ENCODE measurements around the gene RAB43. TPM values are rescaled to one million over a fixed set of nuclear protein-coding genes. Genes with fewer than 3 reads are reported as not detected.
"Not testable (repeated sequence)": the region's sequence is repeated elsewhere in the genome, so short reads cannot be mapped to it uniquely, and the experiment has no call there.

RAB43 gene
- total and polyA plus RNA-seq, 7 experiments from 2014 or later = 27.2 to 122 (median 59.4) TPM

- H3K4me1 Mint-ChIP-seq = peaks cover 2 to 28% (median 15%) of the 10 kb centered on the region in 7 donors
- H3K36me3 ChIP-seq (ENCODE audit: control insufficient read depth in 2 of 3, insufficient read depth in 3 of 3, low read length in 3 of 3) = no peaks in the 10 kb centered on the region
- peaks cover 0 to 5% (median 0%) of the 10 kb centered on the region in 5 donors for H3K27me3 Mint-ChIP-seq
- H3K9me3 ChIP-seq (ENCODE audit: control insufficient read depth in 2 of 3, low read length in 3 of 3) = no peaks in the 10 kb centered on the region
- intact Hi-C loops (cut with micrococcal nuclease) = no loop called here
- H3K4me3 ChIP-seq (ENCODE audit: low read length) = no peak overlapping the region
- ATAC-seq = no peak
- CTCF ChIA-PET = interaction anchor here (0.6 to 1.4 kb wide), 2 partner anchors 36 to 275 kb away, joined by 3 read pairs; no protein-coding TSS in a partner anchor
- no peak overlapping the region for H3K27ac ChIP-seq (ENCODE audit: low read depth, low read length)
- peak overlapping the region in 2 of 9 donors; percentile 45 to 66 for H3K27ac Mint-ChIP-seq
- POLR2A ChIA-PET = interaction anchor here (0.6 to 6.5 kb wide), 6 partner anchors 31 to 204 kb away, joined by 3 to 42 read pairs (median 3); partner anchors contain the start of gene RAB43
- H3K27me3 ChIP-seq (ENCODE audit: control insufficient read depth in 2 of 2, insufficient read depth in 2 of 2, low read length in 2 of 2) = no peaks in the 10 kb centered on the region
- H3K9me3 Mint-ChIP-seq = no peaks in the 10 kb centered on the region
- H3K4me1 ChIP-seq (ENCODE audit: control insufficient read depth in 2 of 2, insufficient read depth in 2 of 2, low read length in 2 of 2) = no peaks in the 10 kb centered on the region
- DNase-seq = no peak
- peak overlapping the region in 2 of 10 donors; percentile 18 to 69 for H3K4me3 Mint-ChIP-seq
- peaks cover 0 to 3% (median 0%) of the 10 kb centered on the region in 5 donors for H3K36me3 Mint-ChIP-seq
Measured at GRCh38 chr3:129070086-129070885, 51.3 kb downstream of the RAB43 start.

DNA sequence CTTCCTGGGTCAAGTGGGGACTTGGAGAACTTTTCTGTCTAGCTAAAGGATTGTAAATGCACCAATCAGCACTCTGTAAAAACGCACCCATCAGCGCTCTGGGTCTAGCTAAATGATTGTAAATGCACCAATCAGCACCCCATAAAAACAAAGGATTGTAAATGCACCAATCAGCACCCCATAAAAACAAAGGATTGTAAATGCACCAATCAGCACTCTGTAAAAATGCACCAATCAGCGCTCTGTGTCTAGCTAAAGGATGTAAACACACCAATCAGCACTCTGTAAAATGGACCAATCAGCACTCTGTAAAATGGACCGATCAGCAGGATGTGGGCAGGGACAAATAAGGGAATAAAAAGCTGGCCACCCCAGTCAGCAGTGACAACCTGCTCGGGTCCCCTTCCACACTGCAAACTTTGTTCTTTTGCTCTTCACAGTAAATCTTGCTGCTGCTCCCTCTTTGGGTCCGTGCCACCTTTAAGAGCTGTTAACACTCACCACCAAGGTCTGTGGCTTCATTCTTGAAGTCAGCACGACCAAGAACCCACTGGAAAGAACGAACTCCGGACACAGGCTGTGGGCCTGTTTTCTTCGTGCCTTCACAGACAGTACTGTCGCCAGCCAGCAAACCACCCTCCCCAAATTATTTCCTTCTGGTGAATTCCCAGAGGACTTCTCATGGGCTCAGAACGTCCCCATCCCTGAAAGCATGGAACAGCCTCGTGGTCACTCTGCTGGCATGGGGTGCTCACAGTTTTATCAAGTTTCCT lies 52.1 kb downstream of the RAB43 start:
- Mint-ChIP-seq H3K4me1 (peaks cover 2 to 28% (median 15%) of the 10 kb centered on the region in 7 donors), H3K4me3 (peak overlapping the region in 8 of 10 donors; percentile 21 to 84 (median 54)), H3K27ac (peak overlapping the region in 3 of 9 donors; percentile 31 to 66 (median 45))
- not testable (repeated sequence) for H3K4me1 ChIP-seq (ENCODE audit: control insufficient read depth in 2 of 2, insufficient read depth in 2 of 2, low read length in 2 of 2); H3K9me3 ChIP-seq (ENCODE audit: control insufficient read depth in 2 of 3, low read length in 3 of 3); H3K4me3 ChIP-seq (ENCODE audit: low read length); H3K27me3 Mint-ChIP-seq; DNase-seq; H3K27ac ChIP-seq (ENCODE audit: low read depth, low read length); H3K36me3 ChIP-seq (ENCODE audit: control insufficient read depth in 2 of 3, insufficient read depth in 3 of 3, low read length in 3 of 3); H3K27me3 ChIP-seq (ENCODE audit: control insufficient read depth in 2 of 2, insufficient read depth in 2 of 2, low read length in 2 of 2); H3K9me3 Mint-ChIP-seq; H3K36me3 Mint-ChIP-seq; ATAC-seq
- ChIA-PET POLR2A (interaction anchor here (0.7 to 6.5 kb wide), 8 partner anchors 14 to 205 kb away, joined by 3 to 42 read pairs (median 4); partner anchors contain the start of gene RAB43), CTCF (interaction anchor here (0.7 to 1.5 kb wide), 7 partner anchors 15 to 190 kb away, joined by 3 to 9 read pairs (median 3); partner anchors contain the start of gene ACAD9)
- intact Hi-C loops (cut with micrococcal nuclease) = loop anchor here in 1 of 2 donors (2.0 kb wide), 1 partner anchor 51 kb away; the partner anchor contains the start of gene RAB43

- ChIA-PET POLR2A (interaction anchor here (0.7 to 6.5 kb wide), 8 partner anchors 8 to 106 kb away, joined by 3 to 42 read pairs (median 4); partner anchors contain the start of gene RAB43), CTCF (interaction anchor here (0.7 to 1.5 kb wide), 11 partner anchors 8 to 189 kb away, joined by 3 to 9 read pairs (median 3); partner anchors contain the start of genes ACAD9 and GP9)
- H3K9me3 Mint-ChIP-seq = no peaks in the 10 kb centered on the region
Measured at GRCh38 chr3:129068291-129068886, 53.2 kb downstream of the RAB43 start.

DNA sequence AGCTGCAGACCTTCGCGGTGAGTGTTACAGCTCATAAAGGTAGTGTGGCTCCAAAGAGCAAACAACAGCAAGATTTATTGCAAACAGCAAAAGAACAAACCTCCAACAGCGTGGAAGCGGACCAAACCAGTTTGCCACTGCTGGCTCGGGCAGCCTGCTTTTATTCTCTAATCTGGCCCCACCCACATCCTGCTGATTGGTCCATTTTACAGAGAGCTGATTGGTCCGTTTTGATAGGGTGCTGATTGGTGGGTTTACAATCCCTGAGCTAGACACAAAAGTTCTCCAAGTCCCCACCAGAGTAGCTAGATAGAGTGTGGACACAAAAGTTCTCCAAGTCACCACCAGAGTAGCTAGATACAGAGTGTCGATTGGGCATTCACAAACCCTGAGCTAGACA lies 53.9 kb downstream of the RAB43 start:
- not testable (repeated sequence) for H3K36me3 Mint-ChIP-seq; ATAC-seq; H3K27me3 Mint-ChIP-seq; H3K9me3 ChIP-seq (ENCODE audit: control insufficient read depth in 2 of 3, low read length in 3 of 3); H3K27ac ChIP-seq (ENCODE audit: low read depth, low read length); H3K36me3 ChIP-seq (ENCODE audit: control insufficient read depth in 2 of 3, insufficient read depth in 3 of 3, low read length in 3 of 3); H3K4me3 ChIP-seq (ENCODE audit: low read length); H3K27me3 ChIP-seq (ENCODE audit: control insufficient read depth in 2 of 2, insufficient read depth in 2 of 2, low read length in 2 of 2); H3K9me3 Mint-ChIP-seq; H3K4me1 ChIP-seq (ENCODE audit: control insufficient read depth in 2 of 2, insufficient read depth in 2 of 2, low read length in 2 of 2)
- ChIA-PET CTCF (interaction anchor here (0.7 to 1.4 kb wide), 4 partner anchors 15 to 260 kb away, joined by 3 to 4 read pairs (median 4); no protein-coding TSS in a partner anchor), POLR2A (interaction anchor here (0.6 to 6.5 kb wide), 3 partner anchors 39 to 53 kb away, joined by 3 to 42 read pairs (median 4); partner anchors contain the start of gene RAB43)
- Mint-ChIP-seq H3K4me1 (peaks cover 2 to 28% (median 15%) of the 10 kb centered on the region in 7 donors), H3K4me3 (peak overlapping the region; percentile 60 to 85 (median 76)), H3K27ac (peak overlapping the region in 8 of 9 donors; percentile 12 to 75 (median 52))
- DNase-seq = peak in 5 of 9 donors; percentile 38 to 55 (median 49)
- intact Hi-C loops (cut with micrococcal nuclease) = loop anchor here (1.0 to 2.0 kb wide), 2 partner anchors 53 to 54 kb away; partner anchors contain the start of gene RAB43 (in 2 of the 2)

More at GRCh38 chr3:129068291-129068886, 53.2 kb downstream of the RAB43 start:
- intact Hi-C loops (cut with micrococcal nuclease) = loop anchor here (1.0 to 2.0 kb wide), 2 partner anchors 52 to 53 kb away; partner anchors contain the start of gene RAB43 (in 2 of the 2)
- peaks cover 0 to 5% (median 0%) of the 10 kb centered on the region in 5 donors for H3K27me3 Mint-ChIP-seq
- Histone ChIP-seq H3K4me3 (ENCODE audit: low read length) (peak overlapping the region; percentile 30), H3K9me3 (ENCODE audit: control insufficient read depth in 2 of 3, low read length in 3 of 3) (no peaks in the 10 kb centered on the region), H3K4me1 (ENCODE audit: control insufficient read depth in 2 of 2, insufficient read depth in 2 of 2, low read length in 2 of 2) (no peaks in the 10 kb centered on the region), H3K27ac (ENCODE audit: low read depth, low read length) (peak overlapping the region; percentile 50), H3K36me3 (ENCODE audit: control insufficient read depth in 2 of 3, insufficient read depth in 3 of 3, low read length in 3 of 3) (no peaks in the 10 kb centered on the region), H3K27me3 (ENCODE audit: control insufficient read depth in 2 of 2, insufficient read depth in 2 of 2, low read length in 2 of 2) (no peaks in the 10 kb centered on the region)
- peaks cover 0 to 3% (median 0%) of the 10 kb centered on the region in 5 donors for H3K36me3 Mint-ChIP-seq
- peak; percentile 32 for ATAC-seq
- peak overlapping the region in 3 of 9 donors; percentile 19 to 75 (median 64) for H3K27ac Mint-ChIP-seq
- H3K4me3 Mint-ChIP-seq = peak overlapping the region; percentile 60 to 85 (median 76)
- peaks cover 2 to 28% (median 15%) of the 10 kb centered on the region in 7 donors for H3K4me1 Mint-ChIP-seq
- no peak for DNase-seq

GRCh38 chr3:129065720-129066073 lies 55.9 kb downstream of the RAB43 start:
- ATAC-seq (no peak), DNase-seq (no peak)
- Histone ChIP-seq H3K4me3 (ENCODE audit: low read length) (no peak overlapping the region), H3K27me3 (ENCODE audit: control insufficient read depth in 2 of 2, insufficient read depth in 2 of 2, low read length in 2 of 2) (no peaks in the 10 kb centered on the region), H3K9me3 (ENCODE audit: control insufficient read depth in 2 of 3, low read length in 3 of 3) (no peaks in the 10 kb centered on the region), H3K27ac (ENCODE audit: low read depth, low read length) (no peak overlapping the region), H3K4me1 (ENCODE audit: control insufficient read depth in 2 of 2, insufficient read depth in 2 of 2, low read length in 2 of 2) (no peaks in the 10 kb centered on the region), H3K36me3 (ENCODE audit: control insufficient read depth in 2 of 3, insufficient read depth in 3 of 3, low read length in 3 of 3) (no peaks in the 10 kb centered on the region)
- Mint-ChIP-seq H3K27me3 (peaks cover 0 to 5% (median 0%) of the 10 kb centered on the region in 5 donors), H3K4me3 (peak overlapping the region in 1 of 10 donors; percentile 3), H3K36me3 (peaks cover 0 to 3% (median 0%) of the 10 kb centered on the region in 5 donors), H3K27ac (peak overlapping the region in 3 of 9 donors; percentile 4 to 63 (median 5)), H3K9me3 (no peaks in the 10 kb centered on the region), H3K4me1 (peaks cover 2 to 28% (median 15%) of the 10 kb centered on the region in 7 donors)
- intact Hi-C loops (cut with micrococcal nuclease) = no loop called here
- POLR2A ChIA-PET = interaction anchor here (1.0 to 6.5 kb wide), 2 partner anchors 12 to 55 kb away, joined by 6 to 42 read pairs; partner anchors contain the start of gene RAB43
- CTCF ChIA-PET = no interaction called here

All from naive thymus-derived CD4-positive, alpha-beta T cell (primary cell).